Ishikawa (cell line): ENCODE data around the gene CITED1.
A peak's percentile ranks its signal among the peaks of the same experiment; 100 is the strongest.

Experiments used
- CEBPB ChIP-seq: IDR thresholded peaks from 2 replicates; pipeline ENCODE4 v1.6.1; 2012
- EGR1 ChIP-seq: IDR thresholded peaks from 2 replicates; pipeline ENCODE4 v1.6.1; 2012
- EP300 ChIP-seq: IDR thresholded peaks from 2 replicates; pipeline ENCODE4 v1.6.1; 2012; ENCODE audit warnings: borderline replicate concordance
- FOXM1 ChIP-seq: IDR thresholded peaks from 2 replicates; pipeline ENCODE4 v1.6.1; 2012; ENCODE audit warnings: low read depth, borderline replicate concordance
- MAX ChIP-seq: IDR thresholded peaks from 2 replicates; pipeline ENCODE4 v1.6.1; 2012
- NFIC ChIP-seq: IDR thresholded peaks from 2 replicates; pipeline ENCODE4 v1.6.1; 2012
- RAD21 ChIP-seq: IDR thresholded peaks from 2 replicates; pipeline ENCODE4 v1.6.1; 2012; ENCODE audit warnings: low read depth
- REST ChIP-seq: IDR thresholded peaks from 2 replicates; pipeline ENCODE4 v1.6.1; 2012; ENCODE audit warnings: low read depth, mild to moderate bottlenecking
- TAF1 ChIP-seq: IDR thresholded peaks from 2 replicates; pipeline ENCODE4 v1.6.1; 2012; ENCODE audit warnings: low read depth, mild to moderate bottlenecking
- TEAD4 ChIP-seq: IDR thresholded peaks from 2 replicates; pipeline ENCODE4 v1.6.1; 2012
- USF1 ChIP-seq: IDR thresholded peaks from 2 replicates; pipeline ENCODE4 v1.6.1; 2012
- YY1 ChIP-seq: IDR thresholded peaks from 2 replicates; pipeline ENCODE4 v1.6.1; 2012; ENCODE audit warnings: low read depth

- no peak for TF ChIP-seq REST
- no peak for TF ChIP-seq NFIC
- TF ChIP-seq EP300: no peak
- no peak for TF ChIP-seq TEAD4
- TF ChIP-seq TAF1: no peak
- no peak for TF ChIP-seq FOXM1
- TF ChIP-seq MAX: peak; percentile 46
- no peak for TF ChIP-seq EGR1
- no peak for TF ChIP-seq USF1
- no peak for TF ChIP-seq YY1
- no peak for TF ChIP-seq RAD21
- peak; percentile 84 for TF ChIP-seq CEBPB
Observed at GRCh38 chrX:72308566-72309296, 3.0 kb upstream of the CITED1 start.
